ENCODE measurements around the gene DGCR6L.
"Not testable (repeated sequence)": the region's sequence is repeated elsewhere in the genome, so short reads cannot be mapped to it uniquely, and the experiment has no call there.

DGCR6L gene

GRCh38 chr22:20324139-20324516, 4.3 kb upstream of the DGCR6L start:
- DNase-seq = no peak

- not testable (repeated sequence) for DNase-seq
These were observed 1.8 kb upstream of the DGCR6L start for GRCh38 chr22:20321552-20322211.

- DNase-seq = not testable (repeated sequence)
These were observed 1.0 kb upstream of the DGCR6L start for GRCh38 chr22:20320659-20321551.

GRCh38 chr22:20319041-20319744, 667 bp downstream of the DGCR6L start:
- no peak for DNase-seq

- DNase-seq = not testable (repeated sequence)
These were observed 1.7 kb downstream of the DGCR6L start for GRCh38 chr22:20318043-20318688.

- DNase-seq = peak in 1 of 2 donors; percentile 53
These were observed 2.3 kb downstream of the DGCR6L start for GRCh38 chr22:20317402-20318042.

GRCh38 chr22:20316844-20317401, 2.9 kb downstream of the DGCR6L start:
- no peak for DNase-seq

GRCh38 chr22:20316217-20316843, 3.5 kb downstream of the DGCR6L start:
- DNase-seq = no peak

- no peak for DNase-seq
These were observed 4.3 kb downstream of the DGCR6L start for GRCh38 chr22:20315337-20316216.

- not testable (repeated sequence) for DNase-seq
These were observed 5.0 kb downstream of the DGCR6L start for GRCh38 chr22:20314741-20315336.

GRCh38 chr22:20314206-20314605, 5.7 kb downstream of the DGCR6L start:
- DNase-seq = not testable (repeated sequence)

GRCh38 chr22:20313306-20314077, 6.4 kb downstream of the DGCR6L start:
- not testable (repeated sequence) for DNase-seq

- no peak for DNase-seq
These were observed 7.3 kb downstream of the DGCR6L start for GRCh38 chr22:20312396-20313191.

GRCh38 chr22:20311249-20312062, 8.4 kb downstream of the DGCR6L start:
- not testable (repeated sequence) for DNase-seq

- DNase-seq = not testable (repeated sequence)
These were observed 9.1 kb downstream of the DGCR6L start for GRCh38 chr22:20310773-20311172.

- DNase-seq = not testable (repeated sequence)
These were observed 9.7 kb downstream of the DGCR6L start for GRCh38 chr22:20310180-20310579.

Data from CD4-positive, alpha-beta T cell treated with Interferon alpha-2 for 1 hour (primary cell).